GM12878 (cell line): ENCODE measurements around the gene RNF168. TPM values are rescaled to one million over a fixed set of nuclear protein-coding genes. Genes with fewer than 3 reads are reported as not detected.
A peak's percentile ranks its signal among the peaks of the same experiment; 100 is the strongest.

Experiments
- BCL11A ChIP-seq: IDR thresholded peaks from 2 replicates; pipeline ENCODE4 v1.6.1; 2011; ENCODE audit warnings: low read depth, low read length
- CBFB ChIP-seq: IDR thresholded peaks from 2 replicates; pipeline ENCODE4 v1.6.1; 2016; ENCODE audit warnings: antibody characterized with exemption, low read depth
- CREB1 ChIP-seq: IDR thresholded peaks from 2 replicates; pipeline ENCODE4 v1.6.1; 2012; ENCODE audit warnings: low read depth, mild to moderate bottlenecking, inconsistent platforms
- DPF2 ChIP-seq: fragments of 450-650 bp; IDR thresholded peaks from 2 replicates; pipeline ENCODE4 v1.6.1; 2017; ENCODE audit warnings: mild to moderate bottlenecking
- EED ChIP-seq: sonication (generic); IDR thresholded peaks from 2 replicates; pipeline ENCODE4 v1.6.1; 2016; ENCODE audit warnings: antibody characterized with exemption, low read depth
- EGR1 ChIP-seq, 2 experiments: IDR thresholded peaks; 1 replicate in 1 of 2; 2 replicates in 1 of 2; pipeline ENCODE4 v1.6.1; 2011 to 2012; ENCODE audit warnings: low read depth in 2 of 2, low read length in 2 of 2, borderline replicate concordance in 1 of 2, mild to moderate bottlenecking in 1 of 2, moderate library complexity in 1 of 2
- ETV6 ChIP-seq, 2 experiments: fragments of 450-650 bp in 1 of 2; IDR thresholded peaks in 1 of 2; conservative IDR thresholded peaks in 1 of 2; 2 replicates each; pipeline ENCODE4 v1.6.1; 2014; ENCODE audit warnings: antibody characterized with exemption in 1 of 2, borderline replicate concordance in 1 of 2, low read depth in 1 of 2, mild to moderate bottlenecking in 1 of 2, moderate library complexity in 1 of 2
- HDGF ChIP-seq: fragments of 450-650 bp; IDR thresholded peaks from 2 replicates; pipeline ENCODE4 v1.6.1; 2016; ENCODE audit warnings: antibody characterized with exemption
- IKZF1 ChIP-seq: fragments of 450-650 bp; conservative IDR thresholded peaks from 2 replicates; pipeline ENCODE4 v1.6.1; 2017; ENCODE audit warnings: antibody characterized with exemption, mild to moderate bottlenecking
- JUNB ChIP-seq: IDR thresholded peaks from 2 replicates; pipeline ENCODE4 v1.6.1; 2016; ENCODE audit warnings: antibody characterized with exemption, mild to moderate bottlenecking
- LARP7 ChIP-seq: fragments of 450-650 bp; IDR thresholded peaks from 2 replicates; pipeline ENCODE4 v1.6.1; 2017; ENCODE audit warnings: mild to moderate bottlenecking
- NKRF ChIP-seq: fragments of 450-650 bp; conservative IDR thresholded peaks from 2 replicates; pipeline ENCODE4 v1.6.1; 2017; ENCODE audit warnings: mild to moderate bottlenecking, moderate library complexity
- NR2C1 ChIP-seq: fragments of 450-650 bp; IDR thresholded peaks from 2 replicates; pipeline ENCODE4 v1.6.1; 2017; ENCODE audit warnings: antibody characterized with exemption, mild to moderate bottlenecking, moderate library complexity
- PAX5 ChIP-seq: IDR thresholded peaks from 2 replicates; pipeline ENCODE4 v1.6.1; 2011; ENCODE audit warnings: low read depth, low read length, borderline replicate concordance
- PKNOX1 ChIP-seq: fragments of 450-650 bp; IDR thresholded peaks from 2 replicates; pipeline ENCODE4 v1.6.1; 2016; ENCODE audit warnings: mild to moderate bottlenecking
- RB1 ChIP-seq: fragments of 450-650 bp; formaldehyde crosslinking; IDR thresholded peaks from 2 replicates; pipeline ENCODE4 v1.6.1; 2017; ENCODE audit warnings: mild to moderate bottlenecking, borderline replicate concordance
- SIX5 ChIP-seq: IDR thresholded peaks from 2 replicates; pipeline ENCODE4 v1.6.1; 2011; ENCODE audit warnings: mild to moderate bottlenecking, low read depth, low read length, moderate library complexity; ENCODE audit not compliant: severe bottlenecking
- SMAD5 ChIP-seq: IDR thresholded peaks from 2 replicates; pipeline ENCODE4 v1.6.1; 2016; ENCODE audit warnings: antibody characterized with exemption, low read depth
- SMARCA5 ChIP-seq: fragments of 450-650 bp; IDR thresholded peaks from 2 replicates; pipeline ENCODE4 v1.6.1; 2017; ENCODE audit warnings: mild to moderate bottlenecking
- STAT1 ChIP-seq: fragments of 450-650 bp; conservative IDR thresholded peaks from 2 replicates; pipeline ENCODE4 v1.6.1; 2014; ENCODE audit warnings: antibody characterized with exemption, mild to moderate bottlenecking
- SUZ12 ChIP-seq: fragments of 200-600 bp; sonication (generic); IDR thresholded peaks from one replicate; pipeline ENCODE4 v1.6.1; 2018; ENCODE audit warnings: antibody characterized with exemption, mild to moderate bottlenecking; ENCODE audit not compliant: unreplicated experiment
- TAF1 ChIP-seq: IDR thresholded peaks from 2 replicates; pipeline ENCODE4 v1.6.1; 2011; ENCODE audit warnings: mild to moderate bottlenecking, low read depth, low read length, borderline replicate concordance
- USF2 ChIP-seq: IDR thresholded peaks from 2 replicates; pipeline ENCODE4 v1.6.1; 2011; ENCODE audit warnings: low read depth, low read length, improper control_type of control experiment, borderline replicate concordance
- ZBED1 ChIP-seq: IDR thresholded peaks from 2 replicates; pipeline ENCODE4 v1.6.1; 2016; ENCODE audit warnings: borderline replicate concordance
- ZNF274 ChIP-seq: IDR thresholded peaks from one replicate; pipeline ENCODE4 v1.8.0; 2011; ENCODE audit not compliant: insufficient read length, insufficient read depth
- polyA plus RNA-seq, 11 experiments: library from polyadenylated mRNA; depleted of rRNA in 4 of 11; unstranded in 6 of 11; stranded (reverse) in 5 of 11; fragments of >200 nt; fragmentation: Nextera tagmentation in 4 of 11; fragmentation: Illumina TruSeq in 1 of 11; extraction: Ambion mirVana in 4 of 11; extraction: Trizol in 1 of 11; gene quantifications; 1 replicate in 1 of 11; 2 replicates in 10 of 11; pipeline versions ENCODE4 v1.2.1 to v1.2.3, GENCODE V29; 2011 to 2016; ENCODE audit warnings: inconsistent platforms in 2 of 11, missing spikeins in 2 of 11, low read depth in 1 of 11
- total RNA-seq, 4 experiments: library from RNA; depleted of rRNA in 3 of 4; stranded (reverse); fragments of >200 nt in 3 of 4; fragmentation: Illumina TruSeq in 1 of 4; extraction: Trizol in 1 of 4; gene quantifications; 2 replicates each; pipeline versions ENCODE4 v1.2.1 to v1.2.3, GENCODE V29; 2013 to 2021

Gene RNF168
- total and polyA plus RNA-seq, 10 of the 15 experiments (the other 5 are each of a cell fraction or from before 2014, with no cell fraction given): 12.7 to 47.5 (median 24.8) TPM

GRCh38 chr3:196503196-196504076 lies at the start of gene RNF168 (continued):
- no peak for TF ChIP-seq USF2
- no peak for TF ChIP-seq HDGF
- 0 out of 2 replicates have a peak, but pooled peaks have one; percentile 38 for TF ChIP-seq CBFB
- no peak; the same call in 1 of the 2 replicates for TF ChIP-seq LARP7
- TF ChIP-seq RB1: 0 out of 2 replicates have a peak, but pooled peaks have one; percentile 70
- TF ChIP-seq TAF1: peak; percentile 96
- no peak for TF ChIP-seq SUZ12
- TF ChIP-seq DPF2: peak; percentile 78
- peak; percentile 96 for TF ChIP-seq CREB1
- TF ChIP-seq SMARCA5: peak; percentile 38; the same call in 1 of the 2 replicates
- TF ChIP-seq NR2C1: no peak
- no peak for TF ChIP-seq ZNF274
- TF ChIP-seq IKZF1: peak; percentile 95
- no peak for TF ChIP-seq JUNB
- peak; percentile 46; the same call in 1 of the 2 replicates for TF ChIP-seq BCL11A
- no peak; the same call in 1 of the 2 replicates for TF ChIP-seq PAX5
- 0 out of 2 replicates have a peak, but pooled peaks have one; percentile 36 for TF ChIP-seq STAT1
- TF ChIP-seq SIX5: peak; percentile 18
- peak; percentile 52; the same call in 1 of the 2 replicates for TF ChIP-seq ZBED1
- TF ChIP-seq PKNOX1: peak; percentile 62
- TF ChIP-seq NKRF: peak; percentile 59; the same call in 1 of the 2 replicates
- TF ChIP-seq ETV6 (conservative IDR thresholded peaks at IDR 0.05 in 1 of 2, IDR thresholded peaks at IDR 0.05 in 1 of 2; ENCODE audit: borderline replicate concordance in 1 of 2, low read depth in 1 of 2): peak in 1 of 2 experiments; percentile 75; a peak in 2 of 4 replicates
- TF ChIP-seq EGR1 (IDR thresholded peaks at IDR 0.05; ENCODE audit: borderline replicate concordance in 1 of 2, low read depth in 2 of 2, low read length in 2 of 2): peak in 1 of 2 experiments; percentile 98; a peak in 2 of 3 replicates
- TF ChIP-seq EED: peak; percentile 64; the same call in 1 of the 2 replicates
- TF ChIP-seq SMAD5: peak; percentile 95
